CD4-positive, CD25-positive, alpha-beta regulatory T cell (primary cell): Measurements from ENCODE around the gene ADAM12. TPM values are rescaled to one million over a fixed set of nuclear protein-coding genes. Genes with fewer than 3 reads are reported as not detected.

Source experiments
- ATAC-seq, 2 donors: fragments of 150-1000 bp; cut with Tn5 transposase; one replicate each; pipeline ENCODE4 v1.10.0; 2021; ENCODE audit warnings: low read depth in 2 of 2, moderate number of reproducible peaks in 2 of 2, moderate library complexity in 1 of 2
- DNase-seq, 3 donors: peaks; one replicate each; pipeline versions ENCODE4 v3.0.0 to v3.0.0-alpha.2; 2012 to 2022; ENCODE audit warnings: mixed read lengths in 1 of 3
- H3K27ac ChIP-seq: one replicate; pipeline ENCODE4 v1.7.0; 2013; ENCODE audit warnings: mild to moderate bottlenecking, low read length; ENCODE audit not compliant: insufficient read depth, poor library complexity, severe bottlenecking
- H3K27me3 ChIP-seq: one replicate; pipeline ENCODE4 v1.7.0; 2013; ENCODE audit warnings: low read length; ENCODE audit not compliant: control insufficient read depth, insufficient read depth
- H3K36me3 ChIP-seq: one replicate; pipeline ENCODE4 v1.7.0; 2013; ENCODE audit warnings: mild to moderate bottlenecking, low read length, moderate library complexity; ENCODE audit not compliant: control insufficient read depth, insufficient read depth
- H3K4me1 ChIP-seq: 2 replicates; pipeline ENCODE4 v1.7.0; 2013; ENCODE audit warnings: mild to moderate bottlenecking, low read length; ENCODE audit not compliant: insufficient read depth, control insufficient read depth, poor library complexity, severe bottlenecking
- H3K4me3 ChIP-seq: one replicate; pipeline ENCODE4 v1.7.0; 2013; ENCODE audit warnings: low read depth, mild to moderate bottlenecking, low read length, moderate library complexity
- H3K9me3 ChIP-seq, 2 experiments: 1 replicate in 1 of 2; 2 replicates in 1 of 2; pipeline ENCODE4 v1.7.0; 2013; ENCODE audit warnings: low read length in 2 of 2, mild to moderate bottlenecking in 1 of 2, moderate library complexity in 1 of 2; ENCODE audit not compliant: control insufficient read depth in 2 of 2
- H3K27ac Mint-ChIP-seq, 3 donors: one replicate each; pipeline ENCODE4 v1.8.0; 2020 to 2022; ENCODE audit warnings: mild to moderate bottlenecking in 3 of 3, mixed read lengths in 3 of 3, moderate library complexity in 2 of 3
- H3K27me3 Mint-ChIP-seq: one replicate; pipeline ENCODE4 v1.8.0; 2022; ENCODE audit warnings: mild to moderate bottlenecking, mixed read lengths
- H3K36me3 Mint-ChIP-seq: one replicate; pipeline ENCODE4 v1.8.0; 2020; ENCODE audit warnings: mixed read lengths
- H3K4me1 Mint-ChIP-seq, 4 donors: one replicate each; pipeline ENCODE4 v1.8.0; 2020 to 2022; ENCODE audit warnings: mixed read lengths in 4 of 4, mild to moderate bottlenecking in 1 of 4
- H3K4me3 Mint-ChIP-seq, 4 donors: one replicate each; pipeline ENCODE4 v1.8.0; 2020 to 2022; ENCODE audit warnings: mild to moderate bottlenecking in 4 of 4, mixed read lengths in 4 of 4, moderate library complexity in 3 of 4
- H3K9me3 Mint-ChIP-seq, 7 donors: one replicate each; pipeline ENCODE4 v1.8.0; 2020 to 2022; ENCODE audit warnings: mixed read lengths in 7 of 7, mild to moderate bottlenecking in 3 of 7, moderate library complexity in 2 of 7
- polyA plus RNA-seq, 4 donors: library from polyadenylated mRNA; unstranded; fragments of 300-500 nt; fragmentation: Illumina TruSeq; gene quantifications; one replicate each; pipeline ENCODE4 v1.2.3, GENCODE V29; 2021
- total RNA-seq: library from RNA; stranded (reverse); gene quantifications from one replicate; pipeline ENCODE4 v1.2.3, GENCODE V29; 2022

ADAM12 gene
- total and polyA plus RNA-seq, 5 donors from 2014 or later, result 1.3 to 3.8 (median 1.9) TPM

DNA sequence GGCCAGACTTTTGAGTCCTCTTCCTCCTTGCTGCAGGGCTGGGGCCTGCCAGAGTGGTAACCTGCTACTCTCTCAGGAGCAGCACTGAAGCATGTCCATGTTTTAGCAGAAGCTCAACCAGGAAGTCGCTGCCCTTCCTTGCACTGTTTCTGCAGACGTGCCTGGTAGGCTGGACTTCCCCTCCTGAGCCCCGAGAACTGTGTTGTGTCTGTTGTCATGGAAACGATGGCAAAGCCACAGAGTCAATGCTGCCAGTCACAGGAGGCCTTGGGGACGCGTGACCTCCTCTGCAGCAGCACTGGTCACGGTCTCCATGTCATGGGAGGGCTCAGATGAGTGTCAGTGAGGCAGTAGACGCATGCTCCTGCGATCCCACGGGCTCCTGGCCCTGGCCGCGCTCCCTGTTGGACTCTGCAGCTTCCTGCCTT, 346.5 kb downstream of the ADAM12 start:
- Mint-ChIP-seq H3K27me3 (no peaks in the 10 kb centered on the region), H3K4me1 (peaks cover 11 to 37% (median 25%) of the 10 kb centered on the region in 4 donors), H3K9me3 (peaks cover 0 to 2% (median 0%) of the 10 kb centered on the region in 7 donors), H3K36me3 (no peaks in the 10 kb centered on the region), H3K27ac (peak overlapping the region; percentile 96 to 99 (median 98)), H3K4me3 (peak overlapping the region; percentile 70 to 91 (median 82))
- no peaks in the 10 kb centered on the region for H3K9me3 ChIP-seq
- ATAC-seq (peak; percentile 91 to 92), DNase-seq (peak; percentile 84 to 91 (median 89))
- no peaks in the 10 kb centered on the region for H3K27me3 ChIP-seq
- H3K4me1 ChIP-seq, result peaks cover 29% of the 10 kb centered on the region
- H3K36me3 ChIP-seq, result no peaks in the 10 kb centered on the region
- peak overlapping the region; percentile 95 for H3K27ac ChIP-seq
- peak overlapping the region; percentile 58 for H3K4me3 ChIP-seq

DNA sequence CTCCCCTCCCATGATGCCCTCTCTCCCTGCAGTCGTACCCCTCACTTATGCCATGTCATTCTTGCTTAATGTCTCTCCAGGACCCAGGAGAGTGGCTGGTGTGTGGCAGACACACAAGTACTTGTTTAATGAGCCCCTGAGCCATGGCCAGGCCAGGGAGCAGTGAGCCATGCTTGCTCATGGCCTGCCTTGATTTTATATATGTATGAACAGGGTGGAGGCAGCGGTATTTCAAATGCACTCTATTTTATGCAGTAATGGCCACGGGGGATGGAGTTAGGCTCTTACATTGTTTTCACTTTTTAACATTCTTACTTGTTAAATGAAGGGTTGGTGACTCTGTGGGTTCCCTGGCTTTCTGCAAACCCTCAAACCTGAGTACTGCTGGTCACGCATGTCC, 347.2 kb downstream of the ADAM12 start:
- Histone ChIP-seq H3K27ac (peak overlapping the region; percentile 95), H3K4me3 (no peak overlapping the region), H3K27me3 (no peaks in the 10 kb centered on the region), H3K36me3 (no peaks in the 10 kb centered on the region), H3K9me3 (no peaks in the 10 kb centered on the region), H3K4me1 (peaks cover 29% of the 10 kb centered on the region)
- H3K9me3 Mint-ChIP-seq, result peaks cover 0 to 2% (median 0%) of the 10 kb centered on the region in 7 donors
- no peaks in the 10 kb centered on the region for H3K36me3 Mint-ChIP-seq
- H3K4me3 Mint-ChIP-seq, result peak overlapping the region in 2 of 4 donors; percentile 1 to 31
- peak overlapping the region; percentile 96 to 99 (median 98) for H3K27ac Mint-ChIP-seq
- no peak for ATAC-seq
- peaks cover 11 to 37% (median 27%) of the 10 kb centered on the region in 4 donors for H3K4me1 Mint-ChIP-seq
- no peaks in the 10 kb centered on the region for H3K27me3 Mint-ChIP-seq
- DNase-seq, result peak in 1 of 3 donors; percentile 1

GRCh38 chr10:126037946-126038345, 350.3 kb downstream of the ADAM12 start:
- H3K27ac Mint-ChIP-seq, result no peak overlapping the region
- peaks cover 19% of the 10 kb centered on the region for H3K4me1 ChIP-seq
- DNase-seq, result no peak
- H3K9me3 Mint-ChIP-seq, result peaks cover 0 to 5% (median 2%) of the 10 kb centered on the region in 7 donors
- H3K36me3 ChIP-seq, result peaks cover 8% of the 10 kb centered on the region
- peaks cover 4% of the 10 kb centered on the region for H3K36me3 Mint-ChIP-seq
- H3K27me3 ChIP-seq, result no peaks in the 10 kb centered on the region
- no peak overlapping the region for H3K4me3 Mint-ChIP-seq
- no peaks in the 10 kb centered on the region for H3K27me3 Mint-ChIP-seq
- H3K27ac ChIP-seq, result peak overlapping the region; percentile 19
- no peak overlapping the region for H3K4me3 ChIP-seq
- no peak for ATAC-seq
- peaks cover 15 to 30% (median 24%) of the 10 kb centered on the region in 4 donors for H3K4me1 Mint-ChIP-seq
- peaks cover 0 to 6% of the 10 kb centered on the region in 2 experiments for H3K9me3 ChIP-seq

GRCh38 chr10:126036515-126036914, 351.8 kb downstream of the ADAM12 start:
- H3K27ac Mint-ChIP-seq, result no peak overlapping the region
- no peak for ATAC-seq
- no peak overlapping the region for H3K27ac ChIP-seq

DNA sequence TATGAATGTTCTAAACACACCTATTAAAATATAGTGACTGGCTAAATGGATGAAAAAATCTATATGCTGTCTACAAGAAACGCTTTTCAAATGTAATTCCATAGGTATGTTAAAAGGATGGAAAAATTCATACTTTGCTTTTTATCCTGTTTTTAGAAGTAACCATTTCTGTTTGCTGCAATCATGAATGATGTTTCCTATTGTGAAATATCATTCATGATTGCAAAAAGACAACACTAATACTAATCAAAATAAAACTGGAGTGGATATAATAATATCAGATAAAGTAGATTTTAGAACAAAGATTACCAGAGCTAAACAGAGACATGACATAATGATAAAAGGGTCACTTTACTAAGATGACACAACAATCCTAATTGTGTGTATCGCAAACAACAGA, 353.7 kb downstream of the ADAM12 start:
- peaks cover 4% of the 10 kb centered on the region for H3K36me3 Mint-ChIP-seq
- H3K9me3 Mint-ChIP-seq, result peaks cover 0 to 6% (median 4%) of the 10 kb centered on the region in 7 donors
- no peak overlapping the region for H3K4me3 Mint-ChIP-seq
- H3K27me3 Mint-ChIP-seq, result no peaks in the 10 kb centered on the region
- Histone ChIP-seq H3K4me1 (no peaks in the 10 kb centered on the region), H3K27me3 (no peaks in the 10 kb centered on the region), H3K27ac (no peak overlapping the region), H3K36me3 (peaks cover 21% of the 10 kb centered on the region), H3K9me3 (peaks cover 0 to 6% of the 10 kb centered on the region in 2 experiments), H3K4me3 (no peak overlapping the region)
- DNase-seq (no peak), ATAC-seq (no peak)
- no peak overlapping the region for H3K27ac Mint-ChIP-seq
- peaks cover 3 to 4% (median 4%) of the 10 kb centered on the region in 4 donors for H3K4me1 Mint-ChIP-seq

More at GRCh38 chr10:126036515-126036914, 351.8 kb downstream of the ADAM12 start:
- peaks cover 0 to 5% (median 2%) of the 10 kb centered on the region in 7 donors for H3K9me3 Mint-ChIP-seq
- no peak for DNase-seq
- H3K27me3 Mint-ChIP-seq, result no peaks in the 10 kb centered on the region
- H3K9me3 ChIP-seq, result peaks cover 0 to 6% of the 10 kb centered on the region in 2 experiments
- peaks cover 15% of the 10 kb centered on the region for H3K36me3 ChIP-seq
- no peak overlapping the region for H3K4me3 Mint-ChIP-seq
- no peaks in the 10 kb centered on the region for H3K27me3 ChIP-seq
- peaks cover 4 to 16% (median 13%) of the 10 kb centered on the region in 4 donors for H3K4me1 Mint-ChIP-seq
- H3K36me3 Mint-ChIP-seq, result peaks cover 4% of the 10 kb centered on the region
- H3K4me3 ChIP-seq, result no peak overlapping the region
- H3K4me1 ChIP-seq, result peaks cover 8% of the 10 kb centered on the region

GRCh38 chr10:126029999-126030398, 358.3 kb downstream of the ADAM12 start:
- H3K27ac Mint-ChIP-seq, result peak overlapping the region in 1 of 3 donors; percentile 50
- no peaks in the 10 kb centered on the region for H3K27me3 ChIP-seq

DNA sequence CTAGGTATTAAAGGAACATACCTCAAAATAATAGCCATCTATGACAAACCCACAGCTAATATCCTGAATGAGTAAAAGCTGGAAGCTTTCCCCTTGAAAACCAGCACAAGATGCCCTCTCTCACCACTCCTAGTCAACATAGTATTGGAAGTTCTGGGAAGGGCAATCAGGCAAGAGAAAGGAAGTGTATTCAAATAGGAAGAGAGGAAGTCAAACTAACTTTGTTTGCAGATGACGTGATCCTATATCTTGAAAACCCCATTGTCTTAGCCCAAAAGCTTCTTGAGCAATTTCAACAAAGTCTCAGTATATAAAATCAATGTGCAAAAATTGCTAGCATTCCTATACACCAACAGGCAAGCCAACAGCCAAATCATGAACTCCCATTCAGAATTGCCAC, 360.6 kb downstream of the ADAM12 start:
- no peaks in the 10 kb centered on the region for H3K4me1 ChIP-seq
- peaks cover 19% of the 10 kb centered on the region for H3K36me3 ChIP-seq
- H3K9me3 Mint-ChIP-seq, result peaks cover 0 to 32% (median 8%) of the 10 kb centered on the region in 7 donors
- no peak overlapping the region for H3K4me3 Mint-ChIP-seq
- no peak overlapping the region for H3K4me3 ChIP-seq
- no peak overlapping the region for H3K27ac Mint-ChIP-seq
- DNase-seq (no peak), ATAC-seq (no peak)
- H3K9me3 ChIP-seq, result peaks cover 6 to 22% of the 10 kb centered on the region in 2 experiments
- peaks cover 0 to 4% (median under 1%) of the 10 kb centered on the region in 4 donors for H3K4me1 Mint-ChIP-seq
- H3K27me3 ChIP-seq, result no peaks in the 10 kb centered on the region
- H3K27me3 Mint-ChIP-seq, result no peaks in the 10 kb centered on the region
- no peak overlapping the region for H3K27ac ChIP-seq
- peaks cover 15% of the 10 kb centered on the region for H3K36me3 Mint-ChIP-seq

More at GRCh38 chr10:126029999-126030398, 358.3 kb downstream of the ADAM12 start:
- Mint-ChIP-seq H3K27me3 (no peaks in the 10 kb centered on the region), H3K4me3 (no peak overlapping the region), H3K36me3 (peaks cover 15% of the 10 kb centered on the region), H3K9me3 (peaks cover 0 to 37% (median 8%) of the 10 kb centered on the region in 7 donors), H3K4me1 (peaks cover 0 to 2% (median 0%) of the 10 kb centered on the region in 4 donors)
- no peak for ATAC-seq
- no peak overlapping the region for H3K27ac ChIP-seq
- H3K4me1 ChIP-seq, result no peaks in the 10 kb centered on the region
- peaks cover 21% of the 10 kb centered on the region for H3K36me3 ChIP-seq
- H3K9me3 ChIP-seq, result peaks cover 6 to 26% of the 10 kb centered on the region in 2 experiments
- DNase-seq, result no peak
- H3K4me3 ChIP-seq, result no peak overlapping the region

DNA sequence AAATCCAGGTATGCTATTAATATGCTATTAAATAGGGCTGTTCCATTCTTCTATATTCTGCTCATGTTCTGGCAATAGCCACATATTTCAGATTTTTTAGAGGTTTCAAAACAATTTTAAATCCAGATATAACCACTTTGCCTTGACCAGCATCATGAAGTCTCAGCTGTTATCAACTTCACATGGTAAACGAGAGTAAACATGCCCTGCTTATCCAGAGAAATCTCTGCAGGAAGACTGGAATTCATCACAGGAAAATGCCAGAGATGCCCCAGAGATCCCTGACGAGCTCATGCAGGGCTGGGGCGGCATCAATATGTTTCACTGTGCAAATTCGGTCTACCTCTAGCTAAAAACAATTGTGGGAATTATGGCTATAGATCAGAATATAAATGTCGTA, 365.4 kb downstream of the ADAM12 start:
- H3K4me3 ChIP-seq, result no peak overlapping the region
- no peak overlapping the region for H3K27ac Mint-ChIP-seq
- no peak overlapping the region for H3K27ac ChIP-seq
- H3K4me1 ChIP-seq, result no peaks in the 10 kb centered on the region
- H3K4me1 Mint-ChIP-seq, result peaks cover 0 to 4% (median 2%) of the 10 kb centered on the region in 4 donors
- no peak overlapping the region for H3K4me3 Mint-ChIP-seq
- no peaks in the 10 kb centered on the region for H3K27me3 ChIP-seq
- H3K9me3 Mint-ChIP-seq, result peaks cover 0 to 14% (median 2%) of the 10 kb centered on the region in 7 donors
- DNase-seq (no peak), ATAC-seq (no peak)
- H3K36me3 ChIP-seq, result peaks cover 30% of the 10 kb centered on the region
- H3K27me3 Mint-ChIP-seq, result no peaks in the 10 kb centered on the region
- peaks cover 31% of the 10 kb centered on the region for H3K36me3 Mint-ChIP-seq
- H3K9me3 ChIP-seq, result peaks cover 1 to 14% of the 10 kb centered on the region in 2 experiments
